ENCODE data around the gene NEK6.

NEK6 gene

GRCh38 chr9:124298646-124299235 is 41.0 kb downstream of the NEK6 start:
- H3K27ac ChIP-seq = no peak overlapping the region
- TF ChIP-seq CTCF (IDR thresholded peaks at IDR 0.05) (no peak), ZFX (IDR thresholded peaks at IDR 0.05; ENCODE audit: borderline replicate concordance) (no peak)

- no peak overlapping the region for H3K27ac ChIP-seq
- TF ChIP-seq ZFX (IDR thresholded peaks at IDR 0.05; ENCODE audit: borderline replicate concordance) (no peak), CTCF (IDR thresholded peaks at IDR 0.05) (no peak)
These were observed 41.9 kb downstream of the NEK6 start for GRCh38 chr9:124299515-124300090.

GRCh38 chr9:124300312-124300711 is 42.6 kb downstream of the NEK6 start:
- TF ChIP-seq CTCF (IDR thresholded peaks at IDR 0.05) (no peak), ZFX (IDR thresholded peaks at IDR 0.05; ENCODE audit: borderline replicate concordance) (no peak)
- no peak overlapping the region for H3K27ac ChIP-seq

GRCh38 chr9:124302921-124303320 is 45.2 kb downstream of the NEK6 start:
- TF ChIP-seq CTCF (IDR thresholded peaks at IDR 0.05) = no peak
- no peak for TF ChIP-seq ZFX (IDR thresholded peaks at IDR 0.05; ENCODE audit: borderline replicate concordance)
- no peak overlapping the region for H3K27ac ChIP-seq

GRCh38 chr9:124303762-124304161 is 46.0 kb downstream of the NEK6 start:
- TF ChIP-seq CTCF (IDR thresholded peaks at IDR 0.05) = no peak
- TF ChIP-seq ZFX (IDR thresholded peaks at IDR 0.05; ENCODE audit: borderline replicate concordance) = no peak
- H3K27ac ChIP-seq = no peak overlapping the region

GRCh38 chr9:124304285-124304684 is 46.5 kb downstream of the NEK6 start:
- TF ChIP-seq CTCF (IDR thresholded peaks at IDR 0.05) = no peak
- no peak for TF ChIP-seq ZFX (IDR thresholded peaks at IDR 0.05; ENCODE audit: borderline replicate concordance)
- no peak overlapping the region for H3K27ac ChIP-seq

- TF ChIP-seq CTCF (IDR thresholded peaks at IDR 0.05) (no peak), ZFX (IDR thresholded peaks at IDR 0.05; ENCODE audit: borderline replicate concordance) (no peak)
- no peak overlapping the region for H3K27ac ChIP-seq
These were observed 48.5 kb downstream of the NEK6 start for GRCh38 chr9:124306098-124306735.

Data from 22Rv1 (cell line).